Inferior parietal cortex (tissue), 1 donor: ENCODE measurements around the gene SMAD5.

ENCODE experiments used
- DNase-seq: peaks from one replicate; pipeline ENCODE4 v3.0.0-alpha.2; 2016; ENCODE audit errors: extremely low spot score

Gene SMAD5

GRCh38 chr5:136114414-136115125 is 18.1 kb upstream of the SMAD5 start:
- no peak for DNase-seq

- no peak for DNase-seq
Measured at GRCh38 chr5:136115183-136115865, 17.3 kb upstream of the SMAD5 start.

- DNase-seq = no peak
Measured at GRCh38 chr5:136120529-136120928, 12.1 kb upstream of the SMAD5 start.

GRCh38 chr5:136123236-136123768 is 9.3 kb upstream of the SMAD5 start:
- no peak for DNase-seq

- DNase-seq = no peak
Measured at GRCh38 chr5:136127560-136127959, 5.1 kb upstream of the SMAD5 start.

- peak; percentile 7 for DNase-seq
Measured at GRCh38 chr5:136128481-136128880, 4.2 kb upstream of the SMAD5 start.

- DNase-seq = no peak
Measured at GRCh38 chr5:136129445-136129844, 3.2 kb upstream of the SMAD5 start.

GRCh38 chr5:136130581-136130980 is 2.1 kb upstream of the SMAD5 start:
- DNase-seq = no peak

GRCh38 chr5:136132087-136132486 is 558 bp upstream of the SMAD5 start:
- DNase-seq = no peak

GRCh38 chr5:136133222-136133921 is 727 bp downstream of the SMAD5 start:
- DNase-seq = peak; percentile 42

GRCh38 chr5:136133922-136134379 is 1.3 kb downstream of the SMAD5 start:
- DNase-seq = no peak

- DNase-seq = no peak
Measured at GRCh38 chr5:136134653-136135052, 2.0 kb downstream of the SMAD5 start.

GRCh38 chr5:136135536-136135935 is 2.9 kb downstream of the SMAD5 start:
- no peak for DNase-seq

GRCh38 chr5:136137497-136138220 is 5.0 kb downstream of the SMAD5 start:
- no peak for DNase-seq

- DNase-seq = no peak
Measured at GRCh38 chr5:136141561-136141960, 8.9 kb downstream of the SMAD5 start.

- no peak for DNase-seq
Measured at GRCh38 chr5:136143312-136143711, 10.7 kb downstream of the SMAD5 start.

GRCh38 chr5:136143763-136144162 is 11.1 kb downstream of the SMAD5 start:
- DNase-seq = no peak

- no peak for DNase-seq
Measured at GRCh38 chr5:136145030-136145429, 12.4 kb downstream of the SMAD5 start.

GRCh38 chr5:136146201-136146600 is 13.6 kb downstream of the SMAD5 start:
- no peak for DNase-seq

GRCh38 chr5:136147632-136148031 is 15.0 kb downstream of the SMAD5 start:
- no peak for DNase-seq

- DNase-seq = no peak
Measured at GRCh38 chr5:136149891-136150290, 17.2 kb downstream of the SMAD5 start.
